Stomach (tissue), 9 donors: ENCODE data around the gene ILDR2. TPM values are rescaled to one million over a fixed set of nuclear protein-coding genes. Genes with fewer than 3 reads are reported as not detected.

Experiments
- DNase-seq, 2 donors: peaks; one replicate each; pipeline versions ENCODE4 v3.0.0 to v3.0.0-alpha.2; 2013 to 2019
- H3K27ac ChIP-seq, 5 donors: fragments of 200-600 bp in 4 of 5; sonication (generic) in 4 of 5; one replicate each; pipeline ENCODE4 v1.5.1; 2013 to 2019; ENCODE audit warnings: mild to moderate bottlenecking in 1 of 5, moderate library complexity in 1 of 5
- H3K27me3 ChIP-seq, 3 donors: fragments of 200-600 bp; sonication (generic); one replicate each; pipeline ENCODE4 v1.5.1; 2017 to 2019; ENCODE audit warnings: mixed run types in 1 of 3
- H3K36me3 ChIP-seq, 4 donors: fragments of 200-600 bp; sonication (generic); 1 replicate in 3 of 4; 2 replicates in 1 of 4; pipeline ENCODE4 v1.5.1; 2016 to 2019
- H3K4me1 ChIP-seq, 4 donors: fragments of 200-600 bp; sonication (generic); one replicate each; pipeline ENCODE4 v1.5.1; 2016 to 2019
- H3K4me3 ChIP-seq, 4 donors: fragments of 200-600 bp; sonication (generic) in 3 of 4; one replicate each; pipeline ENCODE4 v1.5.1; 2016 to 2019; ENCODE audit warnings: mild to moderate bottlenecking in 1 of 4
- H3K9me3 ChIP-seq, 4 donors: fragments of 200-600 bp; sonication (generic); one replicate each; pipeline ENCODE4 v1.5.1; 2016 to 2019
- EP300 ChIP-seq: sonication (generic); formaldehyde crosslinking; IDR thresholded peaks from one replicate; pipeline ENCODE4 v1.6.1; 2017; ENCODE audit warnings: antibody characterized with exemption
- POLR2A ChIP-seq, 4 donors: fragments of 450-650 bp; IDR thresholded peaks; one replicate each; pipeline ENCODE4 v1.6.1; 2016; ENCODE audit warnings: antibody characterized with exemption in 4 of 4, control low read depth in 2 of 4, mild to moderate bottlenecking in 1 of 4, moderate library complexity in 1 of 4
- POLR2AphosphoS5 ChIP-seq, 3 donors: sonication (generic); formaldehyde crosslinking; IDR thresholded peaks; one replicate each; pipeline ENCODE4 v1.6.1; 2016; ENCODE audit warnings: antibody characterized with exemption in 3 of 3
- WGBS, 5 donors: extraction: QIAGEN DNeasy Blood & Tissue Kit in 3 of 5; methylation state at CpG; one replicate each; pipeline versions ENCODE4 v1.1.5 to v1.1.7; 2013 to 2018; 5-methylcytosine and 5-hydroxymethylcytosine counted together
- intact Hi-C: fragments of 100-400 bp; cut with DNase I; formaldehyde crosslinking; loops from one replicate; pipeline ENCODE4 v1.15.1; 2023; ENCODE audit warnings: low total_unique reads
- polyA plus RNA-seq, 3 donors: library from polyadenylated mRNA; stranded (reverse); fragments of 200-250 nt; gene quantifications; one replicate each; pipeline ENCODE4 v1.2.3, GENCODE V29; 2013
- total RNA-seq, 5 donors: library from RNA; depleted of rRNA; stranded (reverse); fragments of >200 nt; gene quantifications; one replicate each; pipeline versions ENCODE4 v1.1.0 to v1.2.3, GENCODE V29; 2014 to 2016
- TF ChIP-seq, protein P1 (sequence below), 7 experiments: fragments of 450-650 bp in 4 of 7; fragments of 200-600 bp in 3 of 7; sonication (generic) in 3 of 7; IDR thresholded peaks; one replicate each; pipeline ENCODE4 v1.5.1; 2016 to 2019; ENCODE audit warnings: antibody characterized with exemption in 7 of 7, control low read depth in 2 of 7, mild to moderate bottlenecking in 1 of 7
- donor health status: healthy with polysubstance abuse.
- donor health status: Bipolar disorder and iron deficiency.
- donor health status: healthy.

Gene ILDR2
- total and polyA plus RNA-seq, 8 donors, result under 0.01 to 0.92 (median 0.14) TPM; not detected in 2

GRCh38 chr1:166927701-166928100, 47.6 kb downstream of the ILDR2 start:
- no peak overlapping the region for H3K4me3 ChIP-seq
- no peak for DNase-seq
- 71 to 83% (median 79%) methylated on average over 2 of the region's 2 CpGs for WGBS, 5 donors
- H3K27me3 ChIP-seq, result peaks cover 0 to under 1% (median 0%) of the 10 kb centered on the region in 3 donors
- no peaks in the 10 kb centered on the region for H3K9me3 ChIP-seq
- H3K27ac ChIP-seq, result no peak overlapping the region
- no peaks in the 10 kb centered on the region for H3K4me1 ChIP-seq
- intact Hi-C loops, result no loop called here
- TF ChIP-seq POLR2A (IDR thresholded peaks at IDR 0.05), result no peak
- no peak for TF ChIP-seq POLR2AphosphoS5 (IDR thresholded peaks at IDR 0.05)
- TF ChIP-seq EP300, result no peak
- TF ChIP-seq, protein P1, sequence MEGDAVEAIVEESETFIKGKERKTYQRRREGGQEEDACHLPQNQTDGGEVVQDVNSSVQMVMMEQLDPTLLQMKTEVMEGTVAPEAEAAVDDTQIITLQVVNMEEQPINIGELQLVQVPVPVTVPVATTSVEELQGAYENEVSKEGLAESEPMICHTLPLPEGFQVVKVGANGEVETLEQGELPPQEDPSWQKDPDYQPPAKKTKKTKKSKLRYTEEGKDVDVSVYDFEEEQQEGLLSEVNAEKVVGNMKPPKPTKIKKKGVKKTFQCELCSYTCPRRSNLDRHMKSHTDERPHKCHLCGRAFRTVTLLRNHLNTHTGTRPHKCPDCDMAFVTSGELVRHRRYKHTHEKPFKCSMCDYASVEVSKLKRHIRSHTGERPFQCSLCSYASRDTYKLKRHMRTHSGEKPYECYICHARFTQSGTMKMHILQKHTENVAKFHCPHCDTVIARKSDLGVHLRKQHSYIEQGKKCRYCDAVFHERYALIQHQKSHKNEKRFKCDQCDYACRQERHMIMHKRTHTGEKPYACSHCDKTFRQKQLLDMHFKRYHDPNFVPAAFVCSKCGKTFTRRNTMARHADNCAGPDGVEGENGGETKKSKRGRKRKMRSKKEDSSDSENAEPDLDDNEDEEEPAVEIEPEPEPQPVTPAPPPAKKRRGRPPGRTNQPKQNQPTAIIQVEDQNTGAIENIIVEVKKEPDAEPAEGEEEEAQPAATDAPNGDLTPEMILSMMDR (IDR thresholded peaks at IDR 0.05), result no peak
- H3K36me3 ChIP-seq, result no peaks in the 10 kb centered on the region

DNA sequence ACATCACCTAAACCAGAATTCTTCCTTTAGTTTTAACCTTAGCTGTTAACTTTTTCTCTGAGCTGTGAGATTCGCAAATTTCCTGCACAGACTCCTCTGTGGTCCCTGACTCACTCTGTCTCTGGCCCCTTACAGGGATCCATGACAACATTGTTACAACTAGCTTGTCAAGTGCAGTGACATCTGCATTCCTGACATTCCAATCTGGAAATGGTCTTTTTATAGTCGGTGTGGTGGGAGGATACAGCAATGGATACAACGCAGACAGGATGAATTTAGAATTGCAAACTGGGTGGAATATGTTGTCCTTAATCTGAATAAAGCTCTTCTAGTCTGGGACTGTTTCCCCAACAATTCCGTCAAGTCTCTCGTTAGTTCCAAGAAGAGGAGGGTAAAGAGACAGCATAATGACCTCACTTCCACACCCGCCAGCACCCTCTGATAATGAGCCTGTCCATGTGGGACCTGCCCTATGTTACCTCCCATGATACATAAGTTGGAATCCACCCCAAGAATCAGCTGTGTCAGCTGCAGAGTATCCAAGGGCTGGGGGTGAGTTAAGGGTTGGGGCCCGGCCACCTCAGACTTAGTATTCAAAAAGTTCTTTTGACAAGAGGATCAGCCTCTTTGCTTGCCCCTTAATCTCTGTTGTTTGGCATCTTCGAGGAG, 49.4 kb downstream of the ILDR2 start:
- Histone ChIP-seq H3K27me3 (peaks cover 0 to 18% (median 11%) of the 10 kb centered on the region in 3 donors), H3K27ac (no peak overlapping the region), H3K4me1 (peaks cover 3 to 6% (median 4%) of the 10 kb centered on the region in 4 donors), H3K4me3 (no peak overlapping the region), H3K9me3 (no peaks in the 10 kb centered on the region), H3K36me3 (no peaks in the 10 kb centered on the region)
- intact Hi-C loops, result no loop called here
- TF ChIP-seq POLR2AphosphoS5 (IDR thresholded peaks at IDR 0.05) (no peak), EP300 (no peak), POLR2A (IDR thresholded peaks at IDR 0.05) (no peak)
- TF ChIP-seq, protein P1 (IDR thresholded peaks at IDR 0.05), result no peak
- 79 to 90% (median 85%) methylated on average over 8 of the region's 8 CpGs for WGBS, 5 donors
- DNase-seq, result no peak

DNA sequence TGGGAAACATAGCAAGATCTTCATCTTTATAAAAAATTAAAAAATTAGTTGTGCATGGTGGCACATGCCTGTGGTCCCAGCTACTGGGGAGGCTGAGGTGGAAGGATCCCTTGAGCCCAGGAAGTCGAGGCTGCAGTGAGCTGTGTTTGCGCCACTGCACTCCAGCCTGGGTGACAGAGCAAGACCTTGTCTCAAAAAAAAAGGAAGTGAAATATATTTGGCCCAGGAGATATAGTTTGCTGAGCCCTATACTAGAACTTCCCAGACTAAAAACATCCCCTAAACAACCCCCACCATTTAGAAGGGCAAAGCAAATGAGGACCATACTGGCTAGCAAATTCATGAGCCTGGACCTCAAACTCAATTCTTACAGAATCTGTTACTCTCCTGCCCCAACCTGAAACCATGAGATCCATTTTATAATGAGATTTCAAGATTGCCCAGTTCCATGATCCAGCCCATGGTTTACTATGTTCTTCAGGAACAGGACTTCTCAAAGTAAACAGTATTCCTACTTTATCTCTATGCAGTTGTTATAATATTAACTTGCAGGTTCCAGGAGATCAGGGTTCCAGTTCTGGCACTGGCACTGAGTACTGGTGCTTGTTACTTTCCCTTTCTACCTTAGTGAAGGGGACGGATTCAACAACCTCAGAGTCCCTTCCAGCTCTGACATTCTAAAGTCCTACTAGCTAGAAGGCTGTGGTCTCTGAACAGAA, 50.4 kb downstream of the ILDR2 start:
- Histone ChIP-seq H3K27ac (no peak overlapping the region), H3K9me3 (no peaks in the 10 kb centered on the region), H3K27me3 (peaks cover 0 to 27% (median 21%) of the 10 kb centered on the region in 3 donors), H3K36me3 (no peaks in the 10 kb centered on the region), H3K4me1 (peaks cover 10 to 14% (median 11%) of the 10 kb centered on the region in 4 donors), H3K4me3 (no peak overlapping the region)
- intact Hi-C loops, result no loop called here
- TF ChIP-seq EP300 (no peak), POLR2AphosphoS5 (IDR thresholded peaks at IDR 0.05) (no peak), POLR2A (IDR thresholded peaks at IDR 0.05) (no peak)
- TF ChIP-seq, protein P1 (IDR thresholded peaks at IDR 0.05), result no peak
- 47 to 79% (median 63%) methylated on average over 3 of the region's 3 CpGs for WGBS, 5 donors
- DNase-seq, result no peak

DNA sequence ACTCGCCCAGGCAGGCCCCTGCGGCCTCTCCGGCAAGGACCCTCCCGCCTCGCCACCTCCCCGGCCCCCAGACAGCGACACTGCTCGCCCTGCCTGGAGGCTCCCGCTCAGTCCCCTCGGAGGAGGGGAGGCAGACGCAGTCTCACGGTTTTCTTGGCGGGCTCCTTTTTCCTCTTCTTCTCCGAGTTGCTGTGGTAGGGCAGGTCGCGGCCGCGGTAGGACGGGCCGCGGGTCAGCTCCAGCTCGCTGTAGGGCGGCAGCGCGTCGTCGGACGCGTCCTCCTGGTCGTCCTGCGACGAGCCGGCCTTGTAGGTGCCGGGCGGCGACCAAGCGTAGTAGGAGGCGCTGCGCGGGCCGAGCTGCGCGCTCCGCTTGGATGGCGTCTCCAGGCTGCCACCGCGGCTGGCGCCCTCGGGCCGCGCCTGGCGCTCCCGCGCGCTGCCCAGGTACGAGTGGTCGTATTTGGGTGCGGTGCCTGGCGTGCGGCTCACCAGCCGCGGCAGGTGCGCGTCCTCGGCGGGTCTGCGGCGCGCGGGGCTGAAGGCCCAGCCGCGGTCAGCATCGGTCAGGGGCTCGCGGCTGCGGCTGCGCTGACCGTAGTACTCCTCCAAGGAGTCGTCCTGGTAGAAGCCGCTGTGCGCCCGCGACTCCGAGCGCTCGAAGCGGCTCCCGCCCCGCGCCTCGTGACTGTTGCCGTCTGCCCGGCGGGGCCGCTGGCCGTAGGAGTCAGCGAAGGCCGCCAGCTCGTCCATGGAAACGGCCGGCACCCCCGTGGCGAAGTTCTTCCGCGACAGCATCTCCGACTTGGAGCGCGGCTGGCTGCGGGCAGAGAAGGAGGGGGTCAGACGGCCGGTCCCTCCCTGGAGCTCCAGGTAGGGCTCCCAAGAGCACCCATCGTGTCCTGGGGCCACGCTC, 54.5 kb downstream of the ILDR2 start:
- intact Hi-C loops, result no loop called here
- H3K27me3 ChIP-seq, result peaks cover 0 to 42% (median 24%) of the 10 kb centered on the region in 3 donors
- TF ChIP-seq EP300, result no peak
- no peak for TF ChIP-seq POLR2AphosphoS5 (IDR thresholded peaks at IDR 0.05)
- TF ChIP-seq POLR2A (IDR thresholded peaks at IDR 0.05), result no peak
- TF ChIP-seq, protein P1 (IDR thresholded peaks at IDR 0.05), result no peak
- no peaks in the 10 kb centered on the region for H3K36me3 ChIP-seq
- H3K4me3 ChIP-seq, result peak overlapping the region; percentile 34 to 57 (median 43)
- no peaks in the 10 kb centered on the region for H3K9me3 ChIP-seq
- WGBS, 5 donors, result 5 to 11% (median 6%) methylated on average over 23 to 113 of the region's 113 CpGs
- peaks cover 10 to 14% (median 11%) of the 10 kb centered on the region in 4 donors for H3K4me1 ChIP-seq
- no peak overlapping the region for H3K27ac ChIP-seq
- DNase-seq, result peak in 1 of 2 donors; percentile 59
